GM23248 (cell line): Measurements from ENCODE around the gene SDR9C7. TPM values are rescaled to one million over a fixed set of nuclear protein-coding genes. Genes with fewer than 3 reads are reported as not detected.

ENCODE experiments used
- DNase-seq: peaks from one replicate; pipeline ENCODE4 v3.0.0-alpha.2; 2015
- H2AFZ ChIP-seq: fragments of 200-600 bp; sonication (generic); 2 replicates; pipeline ENCODE4 v1.6.1; 2016; ENCODE audit warnings: antibody characterized with exemption
- H3F3A ChIP-seq: fragments of 200-600 bp; sonication (generic); 2 replicates; pipeline ENCODE4 v1.6.1; 2016; ENCODE audit warnings: mild to moderate bottlenecking, antibody characterized with exemption, mixed run types; ENCODE audit not compliant: insufficient read depth
- H3K27ac ChIP-seq: fragments of 200-600 bp; sonication (generic); 2 replicates; pipeline ENCODE4 v1.5.1; 2016; ENCODE audit warnings: mild to moderate bottlenecking
- H3K27me3 ChIP-seq: fragments of 200-600 bp; sonication (generic); replicated peaks from 2 replicates; pipeline ENCODE4 v1.6.1; 2016; ENCODE audit warnings: mild to moderate bottlenecking; ENCODE audit not compliant: insufficient read depth
- H3K36me3 ChIP-seq: fragments of 200-600 bp; sonication (generic); 2 replicates; pipeline ENCODE4 v1.6.1; 2016; ENCODE audit warnings: low read depth, mild to moderate bottlenecking
- H3K4me1 ChIP-seq: fragments of 200-600 bp; sonication (generic); 2 replicates; pipeline ENCODE4 v1.6.1; 2016; ENCODE audit warnings: mild to moderate bottlenecking; ENCODE audit not compliant: insufficient read depth
- H3K4me2 ChIP-seq: fragments of 200-600 bp; sonication (generic); one replicate; pipeline ENCODE4 v1.6.1; 2016; ENCODE audit warnings: mild to moderate bottlenecking; ENCODE audit not compliant: unreplicated experiment
- H3K4me3 ChIP-seq: fragments of 200-600 bp; sonication (generic); 2 replicates; pipeline ENCODE4 v1.5.1; 2016; ENCODE audit warnings: mild to moderate bottlenecking
- H3K79me2 ChIP-seq: fragments of 200-600 bp; sonication (generic); 2 replicates; pipeline ENCODE4 v1.6.1; 2016; ENCODE audit warnings: mild to moderate bottlenecking; ENCODE audit not compliant: insufficient read depth
- H3K9ac ChIP-seq: fragments of 200-600 bp; sonication (generic); 2 replicates; pipeline ENCODE4 v1.6.1; 2016; ENCODE audit warnings: mild to moderate bottlenecking
- H3K9me2 ChIP-seq: fragments of 200-600 bp; sonication (generic); 2 replicates; pipeline ENCODE4 v1.6.1; 2016; ENCODE audit warnings: mixed run types, mild to moderate bottlenecking, moderate library complexity; ENCODE audit not compliant: insufficient read depth
- H3K9me3 ChIP-seq: fragments of 200-600 bp; sonication (generic); one replicate; pipeline ENCODE4 v1.6.1; 2017; ENCODE audit warnings: low read depth
- H4K20me1 ChIP-seq: fragments of 200-600 bp; sonication (generic); 2 replicates; pipeline ENCODE4 v1.6.0; 2016; ENCODE audit not compliant: insufficient read depth
- EZH2 ChIP-seq: fragments of 200-600 bp; sonication (generic); IDR thresholded peaks from 2 replicates; pipeline ENCODE4 v1.6.1; 2018; ENCODE audit warnings: antibody characterized with exemption, mild to moderate bottlenecking; ENCODE audit not compliant: insufficient read depth, poor library complexity, severe bottlenecking
- EZH2phosphoT487 ChIP-seq: fragments of 200-600 bp; sonication (generic); IDR thresholded peaks from 2 replicates; pipeline ENCODE4 v1.6.1; 2018; ENCODE audit warnings: antibody characterized with exemption, moderate library complexity, mild to moderate bottlenecking, low read depth; ENCODE audit not compliant: insufficient read depth
- WGBS, 2 experiments: methylation state at CpG; one replicate each; pipeline ENCODE4 v1.1.6; 2015 to 2017; ENCODE audit warnings: low lambda C conversion rate in 2 of 2, low coverage in 1 of 2; ENCODE audit errors: missing lambda C conversion rate in 2 of 2; 5-methylcytosine and 5-hydroxymethylcytosine counted together
- in situ Hi-C: fragments of 300-500 bp; cut with MboI; formaldehyde crosslinking; loops from 2 replicates; pipeline ENCODE4 v1.15.0; 2020
- polyA plus RNA-seq: library from polyadenylated mRNA; unstranded; fragments of >200 nt; fragmentation: Nextera tagmentation; extraction: Ambion mirVana; gene quantifications from 2 replicates; pipeline ENCODE4 v1.2.1, GENCODE V29; 2016
- total RNA-seq: library from RNA; depleted of rRNA; stranded (reverse); fragments of >200 nt; shearing (Covaris generic); gene quantifications from 2 replicates; pipeline ENCODE4 v1.2.3, GENCODE V29; 2014

The SDR9C7 gene
- total and polyA plus RNA-seq, 2 experiments from 2014 or later = not detected

- 61 to 62% methylated on average over 11 of the region's 11 CpGs for WGBS, 2 experiments
- in situ Hi-C loops = no loop called here
Measured at GRCh38 chr12:56951582-56952339, 17.6 kb upstream of the SDR9C7 start.

GRCh38 chr12:56948881-56949280 is 14.7 kb upstream of the SDR9C7 start:
- TF ChIP-seq EZH2phosphoT487 (no peak), EZH2 (no peak)
- no peak overlapping the region for H3K4me2 ChIP-seq
- no peaks in the 10 kb centered on the region for H3F3A ChIP-seq
- H3K27me3 ChIP-seq = peaks cover 7% of the 10 kb centered on the region; the same call in 1 of the 2 replicates
- H3K79me2 ChIP-seq = no peaks in the 10 kb centered on the region
- no peaks in the 10 kb centered on the region for H4K20me1 ChIP-seq
- in situ Hi-C loops = no loop called here
- no peak overlapping the region for H3K4me3 ChIP-seq
- no peak overlapping the region for H3K9ac ChIP-seq
- 77 to 91% methylated on average over 2 of the region's 2 CpGs for WGBS, 2 experiments
- H3K9me2 ChIP-seq = no peaks in the 10 kb centered on the region
- no peaks in the 10 kb centered on the region for H3K4me1 ChIP-seq
- no peak for DNase-seq
- no peaks in the 10 kb centered on the region for H3K36me3 ChIP-seq
- no peak overlapping the region for H2AFZ ChIP-seq
- H3K27ac ChIP-seq = no peak overlapping the region
- no peaks in the 10 kb centered on the region for H3K9me3 ChIP-seq

More at GRCh38 chr12:56951582-56952339, 17.6 kb upstream of the SDR9C7 start:
- no peaks in the 10 kb centered on the region for H3K9me2 ChIP-seq
- H3K4me1 ChIP-seq = no peaks in the 10 kb centered on the region
- H3F3A ChIP-seq = no peaks in the 10 kb centered on the region
- no peak for DNase-seq
- no peak for TF ChIP-seq EZH2
- no peaks in the 10 kb centered on the region for H3K79me2 ChIP-seq
- H3K4me3 ChIP-seq = no peak overlapping the region
- H4K20me1 ChIP-seq = no peaks in the 10 kb centered on the region
- H3K27me3 ChIP-seq = peaks cover 20% of the 10 kb centered on the region
- no peak overlapping the region for H2AFZ ChIP-seq
- no peak overlapping the region for H3K9ac ChIP-seq
- H3K4me2 ChIP-seq = no peak overlapping the region
- H3K36me3 ChIP-seq = no peaks in the 10 kb centered on the region
- H3K27ac ChIP-seq = no peak overlapping the region
- H3K9me3 ChIP-seq = no peaks in the 10 kb centered on the region

GRCh38 chr12:56948457-56948777 is 14.2 kb upstream of the SDR9C7 start:
- Histone ChIP-seq H3K36me3 (no peaks in the 10 kb centered on the region), H3K4me3 (no peak overlapping the region), H2AFZ (no peak overlapping the region), H3K27me3 (peaks cover 7% of the 10 kb centered on the region; the same call in 1 of the 2 replicates), H3K79me2 (no peaks in the 10 kb centered on the region), H3F3A (no peaks in the 10 kb centered on the region), H3K27ac (no peak overlapping the region), H3K9me2 (no peaks in the 10 kb centered on the region), H3K9ac (no peak overlapping the region), H4K20me1 (no peaks in the 10 kb centered on the region), H3K4me1 (no peaks in the 10 kb centered on the region), H3K9me3 (no peaks in the 10 kb centered on the region), H3K4me2 (no peak overlapping the region)
- in situ Hi-C loops = no loop called here
- TF ChIP-seq EZH2 (no peak), EZH2phosphoT487 (no peak)
- DNase-seq = no peak

- no peaks in the 10 kb centered on the region for H3K79me2 ChIP-seq
- no peaks in the 10 kb centered on the region for H4K20me1 ChIP-seq
- no peaks in the 10 kb centered on the region for H3K9me2 ChIP-seq
- no peaks in the 10 kb centered on the region for H3K4me1 ChIP-seq
- H3K9ac ChIP-seq = no peak overlapping the region
- H3K9me3 ChIP-seq = no peaks in the 10 kb centered on the region
- TF ChIP-seq EZH2 (no peak), EZH2phosphoT487 (no peak)
- no peaks in the 10 kb centered on the region for H3K36me3 ChIP-seq
- no peak overlapping the region for H3K4me3 ChIP-seq
- H2AFZ ChIP-seq = no peak overlapping the region
- H3F3A ChIP-seq = no peaks in the 10 kb centered on the region
- in situ Hi-C loops = no loop called here
- no peak for DNase-seq
- H3K4me2 ChIP-seq = no peak overlapping the region
- H3K27ac ChIP-seq = no peak overlapping the region
- H3K27me3 ChIP-seq = peaks cover 7% of the 10 kb centered on the region; the same call in 1 of the 2 replicates
- 48 to 50% methylated on average over 6 of the region's 6 CpGs for WGBS, 2 experiments
Measured at GRCh38 chr12:56947633-56948456, 13.6 kb upstream of the SDR9C7 start.
